Measurements from ENCODE around the gene GATB.

GRCh38 chr4:151796106-151796505, 35.3 kb upstream of the GATB start:
- TF ChIP-seq CTCF (IDR thresholded peaks at IDR 0.05) (no peak), POLR2A (IDR thresholded peaks at IDR 0.05) (no peak)

Data from heart left ventricle (tissue), 13 donors.